ENCODE data around the gene AVEN. TPM values are rescaled to one million over a fixed set of nuclear protein-coding genes. Genes with fewer than 3 reads are reported as not detected.

AVEN gene
- polyA plus RNA-seq, 1 of the 3 experiments (the other 2 are of a cell fraction), result 7.5 TPM

GRCh38 chr15:34070003-34070402 lies 31.0 kb upstream of the AVEN start (continued):
- TF ChIP-seq USF1 (IDR thresholded peaks at IDR 0.05; ENCODE audit: borderline replicate concordance, low read depth), result no peak

- CTCF ChIA-PET, result interaction anchor here (0.6 to 1.3 kb wide), 3 partner anchors 144 to 518 kb away, joined by 3 to 4 read pairs (median 3); partner anchors contain the start of genes GOLGA8B and KATNBL1
- H3K4me3 ChIP-seq (ENCODE audit: low read depth in 2 of 2, low read length in 1 of 2), result no peak overlapping the region
- H3K9me3 ChIP-seq, result no peaks in the 10 kb centered on the region
- DNase-seq, result no peak
- WGBS (ENCODE audit: low lambda C conversion rate), result 83% methylated on average over 8 of the region's 8 CpGs
- POLR2A ChIA-PET, result no interaction called here
- no peaks in the 10 kb centered on the region for H3K36me3 ChIP-seq (replicated peaks in 1 of 2; ENCODE audit: control insufficient read depth in 1 of 2, insufficient read depth in 2 of 2, low read length in 1 of 2)
- no peaks in the 10 kb centered on the region for H4K20me1 ChIP-seq (ENCODE audit: insufficient read depth)
- no peak overlapping the region for H3K4me2 ChIP-seq
- TF ChIP-seq CHD2 (IDR thresholded peaks at IDR 0.05; ENCODE audit: low read length, partially characterized antibody) (no peak), SIN3A (IDR thresholded peaks at IDR 0.05; ENCODE audit: borderline replicate concordance, low read depth, low read length) (no peak), TCF12 (IDR thresholded peaks at IDR 0.05) (no peak), RCOR1 (IDR thresholded peaks at IDR 0.05; ENCODE audit: low read length) (no peak)
- no peaks in the 10 kb centered on the region for H3F3A ChIP-seq (replicated peaks; ENCODE audit: insufficient read depth)
- H3K27me3 ChIP-seq (ENCODE audit: insufficient read depth), result no peaks in the 10 kb centered on the region
- H3K4me1 ChIP-seq (ENCODE audit: control insufficient read depth in 1 of 2, insufficient read depth in 2 of 2, low read depth in 1 of 2, low read length in 1 of 2), result no peaks in the 10 kb centered on the region
- H3K9me2 ChIP-seq, result no peaks in the 10 kb centered on the region
- H3K79me2 ChIP-seq (ENCODE audit: insufficient read depth), result no peaks in the 10 kb centered on the region
- no peak overlapping the region for H3K9ac ChIP-seq
- H2AFZ ChIP-seq (ENCODE audit: low read depth), result no peak overlapping the region
- H3K27ac ChIP-seq (ENCODE audit: low read depth in 2 of 2, low read length in 1 of 2), result no peak overlapping the region
Measured at GRCh38 chr15:34065941-34066340, 26.9 kb upstream of the AVEN start.

GRCh38 chr15:34065261-34065660 lies 26.3 kb upstream of the AVEN start:
- CTCF ChIA-PET, result interaction anchor here (0.6 to 1.3 kb wide), 2 partner anchors 144 to 450 kb away, joined by 3 to 4 read pairs; partner anchors contain the start of gene KATNBL1
- Histone ChIP-seq H3K9me2 (no peaks in the 10 kb centered on the region), H3K9ac (no peak overlapping the region), H3K79me2 (ENCODE audit: insufficient read depth) (no peaks in the 10 kb centered on the region), H3K4me2 (no peak overlapping the region), H3K36me3 (replicated peaks in 1 of 2; ENCODE audit: control insufficient read depth in 1 of 2, insufficient read depth in 2 of 2, low read length in 1 of 2) (no peaks in the 10 kb centered on the region), H3K4me3 (ENCODE audit: low read depth in 2 of 2, low read length in 1 of 2) (no peak overlapping the region), H4K20me1 (ENCODE audit: insufficient read depth) (no peaks in the 10 kb centered on the region), H3F3A (replicated peaks; ENCODE audit: insufficient read depth) (no peaks in the 10 kb centered on the region), H3K9me3 (no peaks in the 10 kb centered on the region), H3K27me3 (ENCODE audit: insufficient read depth) (no peaks in the 10 kb centered on the region), H2AFZ (ENCODE audit: low read depth) (no peak overlapping the region), H3K4me1 (ENCODE audit: control insufficient read depth in 1 of 2, insufficient read depth in 2 of 2, low read depth in 1 of 2, low read length in 1 of 2) (no peaks in the 10 kb centered on the region), H3K27ac (ENCODE audit: low read depth in 2 of 2, low read length in 1 of 2) (no peak overlapping the region)
- no peak for DNase-seq
- POLR2A ChIA-PET, result no interaction called here
- WGBS (ENCODE audit: low lambda C conversion rate), result 81% methylated on average over 3 of the region's 3 CpGs
- TF ChIP-seq TEAD4 (IDR thresholded peaks at IDR 0.05; ENCODE audit: borderline replicate concordance, insufficient read depth), result no peak
- TF ChIP-seq YY1 (IDR thresholded peaks at IDR 0.05; ENCODE audit: low read depth), result no peak
- TF ChIP-seq RCOR1 (IDR thresholded peaks at IDR 0.05; ENCODE audit: low read length), result no peak
- TF ChIP-seq IRF3 (IDR thresholded peaks at IDR 0.05; ENCODE audit: low read depth, low read length), result no peak
- no peak for TF ChIP-seq SIN3A (IDR thresholded peaks at IDR 0.05; ENCODE audit: borderline replicate concordance, low read depth, low read length)
- TF ChIP-seq MXI1 (IDR thresholded peaks at IDR 0.05; ENCODE audit: low read depth, low read length), result no peak
- TF ChIP-seq MEF2A (IDR thresholded peaks at IDR 0.05; ENCODE audit: borderline replicate concordance, low read depth), result no peak
- TF ChIP-seq JUND (IDR thresholded peaks at IDR 0.05), result no peak
- TF ChIP-seq FOXM1 (IDR thresholded peaks at IDR 0.05; ENCODE audit: low read depth), result no peak
- no peak for TF ChIP-seq POLR2AphosphoS5 (IDR thresholded peaks at IDR 0.05; ENCODE audit: low read depth, low read length)
- TF ChIP-seq MAX (IDR thresholded peaks at IDR 0.05; ENCODE audit: low read depth), result no peak
- no peak for TF ChIP-seq TAF1 (IDR thresholded peaks at IDR 0.05; ENCODE audit: borderline replicate concordance, low read depth, low read length)
- no peak for TF ChIP-seq ZBTB33 (IDR thresholded peaks at IDR 0.05; ENCODE audit: borderline replicate concordance, low read depth)
- TF ChIP-seq GATA2 (CRISPR knock-in tag; IDR thresholded peaks at IDR 0.05), result no peak
- no peak for TF ChIP-seq USF1 (IDR thresholded peaks at IDR 0.05; ENCODE audit: borderline replicate concordance, low read depth)
- no peak for TF ChIP-seq ELF1 (IDR thresholded peaks at IDR 0.05)
- no peak for TF ChIP-seq CTCF (IDR thresholded peaks at IDR 0.05)
